Measurements from ENCODE around the gene CHRM2.

DNA sequence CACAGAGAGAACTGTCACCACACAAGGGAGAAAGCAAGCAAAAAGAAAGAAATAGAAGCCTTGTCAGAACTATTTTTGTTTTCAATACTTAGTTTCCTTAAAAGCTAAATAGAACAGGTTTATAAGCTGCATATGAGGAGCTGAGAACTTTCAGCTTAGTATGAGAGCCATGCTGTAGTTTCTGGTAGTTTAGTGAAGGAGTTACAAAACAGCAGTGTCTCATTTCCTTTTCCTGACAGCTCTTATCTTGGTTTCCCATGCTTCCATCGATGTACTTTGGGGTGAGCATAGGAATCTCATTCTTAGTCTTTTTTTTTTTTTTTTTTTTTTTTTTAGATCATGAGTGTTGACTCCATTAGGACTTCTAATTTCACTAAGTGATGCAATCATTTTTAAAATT, 8.6 kb upstream of the CHRM2 start:
- TF ChIP-seq EZH2 (IDR thresholded peaks at IDR 0.05; ENCODE audit: low read length): no peak
- TF ChIP-seq, protein P1, sequence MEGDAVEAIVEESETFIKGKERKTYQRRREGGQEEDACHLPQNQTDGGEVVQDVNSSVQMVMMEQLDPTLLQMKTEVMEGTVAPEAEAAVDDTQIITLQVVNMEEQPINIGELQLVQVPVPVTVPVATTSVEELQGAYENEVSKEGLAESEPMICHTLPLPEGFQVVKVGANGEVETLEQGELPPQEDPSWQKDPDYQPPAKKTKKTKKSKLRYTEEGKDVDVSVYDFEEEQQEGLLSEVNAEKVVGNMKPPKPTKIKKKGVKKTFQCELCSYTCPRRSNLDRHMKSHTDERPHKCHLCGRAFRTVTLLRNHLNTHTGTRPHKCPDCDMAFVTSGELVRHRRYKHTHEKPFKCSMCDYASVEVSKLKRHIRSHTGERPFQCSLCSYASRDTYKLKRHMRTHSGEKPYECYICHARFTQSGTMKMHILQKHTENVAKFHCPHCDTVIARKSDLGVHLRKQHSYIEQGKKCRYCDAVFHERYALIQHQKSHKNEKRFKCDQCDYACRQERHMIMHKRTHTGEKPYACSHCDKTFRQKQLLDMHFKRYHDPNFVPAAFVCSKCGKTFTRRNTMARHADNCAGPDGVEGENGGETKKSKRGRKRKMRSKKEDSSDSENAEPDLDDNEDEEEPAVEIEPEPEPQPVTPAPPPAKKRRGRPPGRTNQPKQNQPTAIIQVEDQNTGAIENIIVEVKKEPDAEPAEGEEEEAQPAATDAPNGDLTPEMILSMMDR (optimal IDR thresholded peaks at IDR 0.05 in 1 of 3, IDR thresholded peaks at IDR 0.05 in 1 of 3, conservative IDR thresholded peaks at IDR 0.05 in 1 of 3; ENCODE audit: extremely low read depth in 1 of 3, insufficient read depth in 2 of 3, low read length in 3 of 3): no peak
